Hematopoietic multipotent progenitor cell (in vitro differentiated cells): ENCODE results near the gene RAB17. TPM values are rescaled to one million over a fixed set of nuclear protein-coding genes. Genes with fewer than 3 reads are reported as not detected.

Experiments
- DNase-seq, 3 donors: peaks; one replicate each; pipeline ENCODE4 v3.0.0-alpha.2; 2011 to 2015; ENCODE audit warnings: low read depth in 2 of 3, low spot score in 2 of 3
- total RNA-seq: library from RNA; depleted of rRNA; stranded (reverse); fragments of >200 nt; gene quantifications from one replicate; pipeline ENCODE4 v1.2.3, GENCODE V29; 2012

RAB17 gene
- total RNA-seq, 1 donor, result not detected

- no peak for DNase-seq
These were observed 24.6 kb downstream of the RAB17 start for GRCh38 chr2:237565974-237566373.

- no peak for DNase-seq
These were observed 25.9 kb downstream of the RAB17 start for GRCh38 chr2:237564526-237565131.

GRCh38 chr2:237563816-237564215 is 26.7 kb downstream of the RAB17 start:
- DNase-seq, result no peak

- DNase-seq, result no peak
These were observed 29.3 kb downstream of the RAB17 start for GRCh38 chr2:237561221-237561620.

GRCh38 chr2:237558961-237559641 is 31.4 kb downstream of the RAB17 start:
- no peak for DNase-seq

GRCh38 chr2:237557633-237558015 is 32.9 kb downstream of the RAB17 start:
- no peak for DNase-seq

- no peak for DNase-seq
These were observed 33.5 kb downstream of the RAB17 start for GRCh38 chr2:237556773-237557632.

GRCh38 chr2:237555560-237555959 is 35.0 kb downstream of the RAB17 start:
- DNase-seq, result no peak

- no peak for DNase-seq
These were observed 36.6 kb downstream of the RAB17 start for GRCh38 chr2:237553948-237554347.

- DNase-seq, result no peak
These were observed 37.6 kb downstream of the RAB17 start for GRCh38 chr2:237552908-237553307.

- no peak for DNase-seq
These were observed 39.4 kb downstream of the RAB17 start for GRCh38 chr2:237551071-237551574.

GRCh38 chr2:237549643-237550415 is 40.7 kb downstream of the RAB17 start:
- no peak for DNase-seq

GRCh38 chr2:237549216-237549615 is 41.3 kb downstream of the RAB17 start:
- DNase-seq, result no peak

- DNase-seq, result no peak
These were observed 42.6 kb downstream of the RAB17 start for GRCh38 chr2:237547841-237548416.

GRCh38 chr2:237546876-237547395 is 43.6 kb downstream of the RAB17 start:
- DNase-seq, result no peak

GRCh38 chr2:237546040-237546875 is 44.3 kb downstream of the RAB17 start:
- DNase-seq, result no peak

- no peak for DNase-seq
These were observed 48.4 kb downstream of the RAB17 start for GRCh38 chr2:237542001-237542704.

GRCh38 chr2:237541243-237541642 is 49.3 kb downstream of the RAB17 start:
- no peak for DNase-seq

GRCh38 chr2:237540823-237541222 is 49.7 kb downstream of the RAB17 start:
- DNase-seq, result peak in 2 of 3 donors; percentile 9 to 29
